HG02943 (cell line): ENCODE results near the gene HLCS.
"Not testable (repeated sequence)": the region's sequence is repeated elsewhere in the genome, so short reads cannot be mapped to it uniquely, and the experiment has no call there.

Experiments
- ATAC-seq: cut with Tn5 transposase; IDR thresholded peaks from one replicate; pipeline ENCODE4 v1.9.1; 2021; ENCODE audit warnings: mild to moderate bottlenecking, low read depth, moderate library complexity; ENCODE audit not compliant: unreplicated experiment

HLCS gene

DNA sequence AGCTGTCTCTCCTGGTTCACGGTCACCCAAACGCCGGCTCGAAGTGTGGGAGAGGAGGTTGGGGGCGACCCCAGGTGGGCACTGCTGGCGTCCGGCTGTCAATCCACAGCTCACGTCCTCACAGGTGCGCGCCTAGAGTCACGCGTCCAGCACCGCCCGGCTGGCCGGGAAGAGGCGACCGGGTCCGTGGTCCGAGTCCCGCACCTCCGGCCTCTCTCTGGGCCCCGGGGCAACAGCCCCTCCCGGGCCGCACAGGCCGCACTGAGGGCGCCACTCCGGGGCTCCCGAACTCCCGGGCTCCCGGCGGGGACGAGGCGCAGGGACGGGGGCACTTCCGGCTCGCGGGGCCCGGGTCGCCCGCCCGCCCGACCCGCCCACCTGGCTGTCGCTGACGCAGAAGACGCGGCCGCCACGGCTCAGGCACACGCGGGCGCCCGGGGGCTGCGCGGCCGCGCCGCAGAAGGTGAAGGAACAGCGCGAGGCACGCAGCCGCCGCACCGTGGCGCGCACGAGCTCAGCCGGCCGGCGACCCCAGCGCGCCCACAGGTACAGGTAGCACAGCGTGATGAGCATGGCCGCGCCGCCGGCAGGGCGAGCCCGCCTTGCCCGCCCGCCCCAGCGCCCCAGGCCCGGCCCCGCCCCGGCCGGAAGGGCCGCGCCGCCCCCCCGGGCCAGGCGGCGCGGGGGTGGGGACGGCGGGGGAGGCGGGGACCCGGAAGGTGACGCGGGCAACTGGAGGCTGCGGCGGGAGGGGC, at the start of gene HLCS:
Gene HLCS, minus strand, starts transcription at position 604 of the 755 bp plus-strand sequence. Its CDS starts 31 bp downstream, at position 573.
- ATAC-seq, result peak; percentile 66

DNA sequence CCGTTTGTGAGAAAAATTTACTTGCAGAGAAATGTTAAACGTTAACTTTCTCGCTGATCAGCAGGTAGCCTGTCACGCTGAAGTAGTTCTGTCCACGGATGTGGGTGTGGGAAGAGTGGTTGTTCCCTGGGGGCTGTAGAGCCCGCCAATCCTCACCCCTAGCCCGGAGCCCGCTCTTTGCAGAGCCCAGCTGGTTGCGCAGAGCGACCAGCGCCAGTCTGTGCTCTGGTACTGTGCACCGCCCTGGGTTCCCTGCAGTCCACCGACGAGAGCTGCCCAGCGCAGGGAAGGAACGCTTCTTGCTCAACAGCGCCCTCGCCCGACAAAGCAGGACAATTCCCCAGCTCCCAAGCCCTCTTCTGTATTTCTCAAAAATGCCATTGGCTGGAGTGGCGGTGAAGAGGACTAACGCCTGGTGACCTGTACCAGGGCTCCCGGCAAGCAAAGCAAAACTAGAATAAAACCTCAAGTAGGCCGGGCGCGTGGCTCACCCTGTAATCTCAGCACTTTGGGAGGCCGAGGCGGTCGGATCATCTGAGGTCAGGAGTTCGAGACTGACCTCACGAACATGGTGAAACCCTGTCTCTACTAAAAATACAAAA, 43.4 kb upstream of the HLCS start:
- ATAC-seq, result peak; percentile 90

DNA sequence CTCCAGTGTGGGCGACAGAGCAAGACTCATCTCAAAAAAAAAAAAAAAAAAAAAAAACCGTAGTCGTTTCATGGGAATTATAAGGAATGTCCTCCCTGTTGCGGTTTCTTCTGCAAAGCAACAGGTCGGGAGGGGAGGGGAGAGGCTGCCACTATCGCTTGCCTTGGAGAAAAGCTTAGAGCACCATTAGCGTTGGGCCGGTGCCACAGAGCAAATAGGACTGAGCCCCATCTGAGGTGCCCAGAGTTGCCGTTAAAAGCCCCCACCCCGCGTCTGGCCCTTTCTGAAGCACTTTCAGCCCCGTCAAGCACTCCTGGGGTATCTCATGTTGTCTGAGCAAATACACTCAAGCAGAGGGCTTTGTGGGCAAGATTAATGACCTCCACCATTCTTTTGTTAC, 42.3 kb upstream of the HLCS start:
- ATAC-seq, result no peak

DNA sequence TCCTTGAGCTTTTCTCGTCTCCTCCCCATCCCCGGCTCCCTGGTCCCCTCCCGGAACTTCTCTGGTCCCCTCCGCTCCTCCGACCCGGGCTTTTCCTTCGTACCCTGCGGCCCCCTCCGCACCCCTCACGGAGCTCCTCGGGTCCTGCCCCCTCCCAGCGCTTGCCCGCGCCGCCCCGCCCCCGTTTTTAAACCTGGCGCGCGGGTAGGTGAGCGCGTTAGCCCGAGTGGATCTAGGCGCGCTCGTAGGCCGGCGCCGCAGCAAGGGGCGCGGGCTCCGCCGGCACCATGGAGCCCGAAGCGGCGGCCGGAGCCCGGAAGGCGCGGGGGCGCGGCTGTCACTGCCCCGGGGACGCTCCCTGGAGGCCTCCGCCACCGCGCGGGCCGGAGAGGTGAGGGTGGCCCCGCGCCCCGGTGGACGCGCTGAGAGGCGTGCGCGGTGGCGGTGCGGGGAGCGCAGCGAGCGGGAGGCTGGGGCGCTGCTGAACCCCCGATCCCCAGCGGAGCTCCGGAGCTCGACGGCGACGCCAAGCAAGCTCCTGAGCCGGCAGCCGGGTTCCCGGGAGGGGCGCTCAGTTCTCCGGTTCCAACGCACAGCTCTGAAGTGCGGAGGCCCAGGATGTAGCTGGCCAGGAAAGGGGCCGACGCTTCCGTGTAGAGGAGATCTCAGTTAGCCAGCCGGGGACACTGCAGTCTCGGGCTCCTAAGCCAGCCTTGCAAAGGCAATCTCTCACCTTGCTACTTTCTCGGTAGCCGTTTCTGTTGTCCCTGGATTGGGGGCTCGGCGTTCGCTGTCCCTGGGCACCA, 40.2 kb upstream of the HLCS start, which contains the start of gene RIPPLY3:
Gene RIPPLY3, plus strand, starts transcription at position 217 of the 806 bp plus-strand sequence. Its CDS starts 71 bp downstream, at position 288.
- ATAC-seq, result no peak

DNA sequence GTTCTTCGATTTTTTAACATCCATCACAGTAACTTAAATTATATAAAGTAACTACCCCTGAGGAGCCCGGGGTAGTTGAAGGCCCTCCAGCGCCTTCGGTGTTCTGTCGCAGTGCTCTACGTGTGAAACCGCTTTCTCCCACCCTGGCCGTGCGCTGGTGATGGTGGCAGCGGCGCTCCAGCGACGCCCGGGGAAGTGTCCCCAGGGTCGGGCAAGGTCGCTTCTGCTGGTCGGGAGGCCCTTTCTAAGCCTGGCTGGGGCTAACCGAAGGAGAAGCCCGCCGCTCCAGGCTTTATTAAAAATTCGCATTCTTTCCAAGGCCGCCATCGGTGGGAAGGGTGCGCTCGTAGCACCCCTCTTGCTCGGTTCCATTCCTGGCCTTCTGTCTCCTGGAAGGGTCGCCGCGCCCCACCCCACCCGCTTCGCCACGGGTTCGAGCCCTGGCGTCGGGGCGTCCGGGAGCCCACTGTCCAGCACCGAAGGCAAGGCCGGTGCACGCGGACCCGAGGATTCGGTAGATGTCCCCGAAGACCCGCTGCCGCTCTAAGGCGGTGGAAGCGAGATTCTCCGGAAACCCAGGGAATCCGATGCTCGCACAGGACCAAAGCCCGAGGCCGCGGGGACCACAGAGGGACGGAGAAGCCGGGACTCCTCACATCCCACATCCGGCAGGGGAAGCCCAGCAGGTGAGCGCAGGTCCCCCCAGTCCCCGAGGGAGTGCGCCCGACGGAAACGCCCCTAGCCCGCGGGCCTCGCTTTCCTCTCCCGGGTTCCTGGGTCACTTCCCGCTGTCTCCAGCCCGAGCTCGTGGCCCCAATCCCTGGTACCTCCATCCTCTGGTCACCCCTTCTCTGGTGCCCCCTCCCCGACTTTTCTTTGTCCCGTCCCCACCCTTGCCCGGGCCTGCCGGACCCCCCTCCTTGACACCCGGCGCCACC, 39.3 kb upstream of the HLCS start:
- no peak for ATAC-seq

DNA sequence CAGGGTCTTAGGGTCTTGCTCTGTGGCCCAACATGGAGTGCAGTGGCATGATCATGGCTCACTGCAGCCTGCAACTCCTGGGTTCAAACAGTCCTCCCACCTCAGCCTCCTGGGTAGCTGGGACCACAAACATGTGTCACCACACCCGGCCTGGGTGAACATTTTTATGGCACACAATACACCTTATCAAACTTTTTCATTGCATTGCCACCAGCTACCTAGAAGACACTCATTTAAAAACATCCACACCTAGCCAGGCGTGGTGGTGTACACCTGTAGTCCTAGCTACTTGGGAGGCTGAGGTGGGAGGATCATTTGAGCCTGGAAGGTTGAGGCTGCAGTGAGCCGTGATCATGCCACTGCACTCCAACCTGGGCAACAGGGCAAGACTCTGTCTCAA, 37.4 kb upstream of the HLCS start:
- ATAC-seq, result not testable (repeated sequence)

DNA sequence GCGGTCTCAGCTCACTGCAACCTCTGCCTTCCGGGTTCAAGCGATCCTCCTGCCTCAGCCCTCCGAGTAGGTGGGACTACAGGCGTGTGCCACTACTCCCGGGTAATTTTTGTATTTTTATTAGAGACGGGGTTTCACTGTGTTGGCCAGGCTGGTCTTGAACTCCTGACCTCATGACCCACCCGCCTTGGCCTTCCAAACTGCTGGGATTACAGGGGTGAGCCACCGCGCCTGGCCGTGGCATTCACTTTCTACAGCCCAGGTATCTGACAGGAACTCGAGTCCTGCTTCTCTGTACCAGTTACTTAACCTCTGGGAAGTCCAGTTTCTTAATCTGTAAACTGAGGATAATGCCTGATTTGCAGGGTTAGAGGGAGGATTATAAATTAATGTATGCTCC, 36.4 kb upstream of the HLCS start:
- not testable (repeated sequence) for ATAC-seq

DNA sequence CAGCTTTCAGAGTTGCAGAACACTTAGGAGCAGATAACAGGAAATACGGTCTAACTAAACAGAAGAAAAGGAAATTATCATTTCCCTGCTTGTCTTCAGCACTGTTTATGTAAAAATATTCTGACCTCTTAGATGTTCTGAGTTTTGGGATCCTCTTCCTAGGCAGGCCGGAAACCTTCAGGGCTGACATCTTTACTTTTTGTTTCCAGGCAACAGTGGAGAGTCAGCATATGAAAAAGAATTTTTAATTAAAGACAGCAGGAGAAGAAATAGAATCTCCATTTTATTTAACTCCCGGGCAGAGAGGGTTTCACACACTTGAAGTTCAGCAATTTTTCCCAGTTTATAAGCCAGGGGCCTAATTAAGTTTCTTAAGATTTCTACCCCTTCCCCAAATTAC, 35.0 kb upstream of the HLCS start:
- no peak for ATAC-seq

DNA sequence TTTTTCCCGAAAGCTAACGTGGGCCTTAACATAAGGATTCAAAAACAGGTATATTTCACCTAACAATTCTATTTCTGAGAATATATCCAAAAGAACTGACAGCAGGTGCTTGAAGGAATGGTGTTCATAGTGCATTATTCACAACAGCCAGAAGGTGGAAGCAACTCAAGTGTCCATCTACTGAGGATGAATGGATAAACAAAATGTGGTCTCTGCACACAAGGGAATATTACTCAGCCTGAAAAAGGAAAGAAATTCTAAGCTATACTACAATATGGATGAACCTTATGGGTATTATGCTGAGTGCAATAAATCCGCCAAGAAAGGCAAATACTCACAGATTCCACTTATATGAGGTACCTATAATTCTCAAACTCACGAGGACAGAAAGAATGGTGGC, 33.9 kb upstream of the HLCS start:
- no peak for ATAC-seq

DNA sequence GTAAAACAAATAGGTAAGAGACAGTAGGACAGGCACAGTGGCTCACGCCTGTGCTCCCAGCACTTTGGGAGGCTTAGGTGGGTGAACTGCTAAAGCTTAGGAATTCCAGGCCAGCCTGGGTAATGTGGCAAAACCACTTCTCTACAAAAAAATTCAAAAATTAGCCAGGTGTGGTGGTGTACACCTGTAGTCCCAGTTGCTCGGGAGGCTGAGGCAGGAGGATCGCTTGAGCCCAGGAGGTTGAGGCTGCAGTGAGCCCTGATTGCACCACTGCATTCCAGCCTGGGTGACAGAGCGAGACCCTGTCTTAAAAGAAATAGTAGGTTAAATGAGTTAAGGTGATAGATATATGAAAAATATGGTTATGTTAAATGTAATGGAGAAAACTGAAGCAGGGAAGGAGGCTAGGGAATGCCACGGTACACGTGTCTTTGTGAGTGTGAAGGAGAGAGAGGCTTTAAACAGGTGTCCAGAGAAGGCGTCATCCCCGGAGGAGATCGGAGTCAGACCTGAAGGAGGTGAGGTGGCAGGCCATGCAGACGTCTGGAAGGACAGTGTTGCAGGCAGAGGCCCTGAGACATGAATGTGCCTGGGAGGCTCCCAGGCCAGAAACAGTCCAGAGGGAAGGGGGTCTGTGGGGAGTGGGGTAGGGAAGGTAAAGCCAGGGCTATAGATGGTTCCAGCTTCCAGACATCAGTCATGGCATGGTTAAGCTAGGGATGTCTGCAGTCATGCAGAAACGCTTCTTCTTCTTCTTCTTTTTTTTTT, 32.8 kb upstream of the HLCS start:
- ATAC-seq, result no peak

DNA sequence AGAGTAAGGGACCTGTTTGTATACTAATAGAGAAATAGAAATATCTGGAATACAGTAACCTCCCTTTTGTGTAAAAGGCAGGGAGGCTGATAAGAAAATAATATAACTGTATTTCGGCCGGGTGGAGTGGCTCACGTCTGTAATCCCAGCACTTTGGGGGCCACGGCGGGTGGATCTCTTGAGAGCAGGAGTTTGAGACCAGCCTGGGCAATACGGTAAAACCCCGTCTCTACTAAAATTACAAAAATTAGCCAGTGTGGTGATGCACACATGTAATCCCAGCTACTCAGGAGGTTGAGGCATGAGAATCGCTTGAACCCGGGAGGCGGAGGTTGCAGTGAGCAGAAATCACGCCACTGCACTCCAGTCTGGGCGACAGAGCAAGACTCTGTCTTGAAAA, 28.8 kb upstream of the HLCS start:
- ATAC-seq, result not testable (repeated sequence)

DNA sequence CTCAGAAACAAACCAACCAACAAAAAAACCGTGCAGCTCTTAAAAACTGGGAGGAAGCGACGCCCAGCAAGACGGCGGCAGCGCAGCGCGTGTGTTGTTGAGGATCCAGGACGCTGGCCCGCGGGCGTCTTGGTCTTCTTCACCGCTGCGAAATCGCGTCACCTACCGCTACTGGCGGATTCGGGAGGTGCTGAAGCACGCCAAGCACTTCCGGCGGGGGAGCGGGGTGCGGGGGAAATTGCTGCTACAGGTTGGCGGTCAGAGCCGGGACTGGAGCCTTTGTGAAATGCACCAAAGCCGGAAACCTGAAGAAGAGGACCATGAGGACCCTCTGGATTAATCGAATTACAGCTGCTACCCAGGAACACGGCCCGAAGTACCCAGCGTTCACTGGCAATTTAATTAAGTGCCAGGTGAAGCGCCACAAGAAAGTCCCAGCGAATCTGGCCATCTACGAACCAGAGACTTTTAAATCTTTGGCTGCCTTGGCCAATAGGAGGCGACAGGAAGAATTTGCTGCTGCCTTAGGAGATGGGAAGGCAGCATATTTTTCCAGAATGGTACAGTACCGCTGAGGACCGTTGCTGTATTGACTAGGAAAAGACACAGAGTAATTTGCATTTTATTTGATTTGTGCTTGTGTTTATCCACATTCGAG, 28.2 kb upstream of the HLCS start:
- no peak for ATAC-seq

DNA sequence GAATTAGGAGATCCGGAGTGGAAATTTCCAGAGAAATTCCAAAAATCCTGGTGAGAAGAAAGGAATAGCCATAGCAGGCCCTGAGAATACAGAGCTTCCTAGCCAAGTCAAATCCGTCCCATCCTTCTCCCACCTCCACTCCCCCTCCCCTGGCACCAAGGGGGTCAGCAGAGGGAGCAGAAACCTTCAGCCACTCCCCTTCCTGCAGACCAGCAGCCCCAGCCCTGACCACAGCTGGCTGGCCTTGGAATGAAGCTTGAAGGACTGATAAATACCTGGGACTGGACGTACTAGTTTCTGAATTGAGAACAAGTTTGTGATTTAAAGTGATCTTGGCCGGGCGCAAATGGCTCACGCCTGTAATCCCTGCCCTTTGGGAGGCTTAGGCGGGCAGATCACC, 26.2 kb upstream of the HLCS start:
- ATAC-seq, result no peak

DNA sequence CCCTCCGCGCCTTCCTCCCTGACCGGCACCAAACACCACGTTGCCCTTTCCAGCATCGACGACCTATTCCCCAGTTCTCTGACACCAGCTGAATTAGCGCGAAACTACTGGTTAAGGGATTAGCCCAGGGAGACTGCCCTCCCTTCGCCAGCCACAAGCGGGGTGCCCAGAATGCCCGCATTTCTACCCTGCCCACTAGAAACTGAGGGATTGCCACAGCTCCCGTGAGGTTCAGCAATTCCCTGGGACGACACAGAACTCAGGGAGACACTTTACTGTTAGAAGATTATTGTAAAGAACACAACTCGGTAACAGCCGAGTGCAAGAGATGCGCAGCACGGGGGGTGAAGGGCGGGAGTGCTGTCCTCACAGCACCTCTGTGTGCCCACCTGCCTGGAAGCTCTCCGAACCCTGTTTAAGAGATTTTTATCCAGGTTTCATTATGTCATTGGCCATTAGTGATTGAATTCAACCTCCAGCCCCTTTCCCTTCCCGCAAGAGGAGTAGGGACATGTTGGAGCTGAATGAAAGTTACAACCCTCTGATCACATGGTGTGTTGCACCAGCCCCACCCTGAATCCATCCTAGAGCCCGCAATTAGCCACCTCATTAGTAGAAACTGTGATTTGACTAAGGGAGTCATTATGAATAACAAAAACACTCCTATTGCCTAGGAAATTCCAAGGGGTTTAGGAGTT, 24.2 kb upstream of the HLCS start:
- ATAC-seq, result no peak

DNA sequence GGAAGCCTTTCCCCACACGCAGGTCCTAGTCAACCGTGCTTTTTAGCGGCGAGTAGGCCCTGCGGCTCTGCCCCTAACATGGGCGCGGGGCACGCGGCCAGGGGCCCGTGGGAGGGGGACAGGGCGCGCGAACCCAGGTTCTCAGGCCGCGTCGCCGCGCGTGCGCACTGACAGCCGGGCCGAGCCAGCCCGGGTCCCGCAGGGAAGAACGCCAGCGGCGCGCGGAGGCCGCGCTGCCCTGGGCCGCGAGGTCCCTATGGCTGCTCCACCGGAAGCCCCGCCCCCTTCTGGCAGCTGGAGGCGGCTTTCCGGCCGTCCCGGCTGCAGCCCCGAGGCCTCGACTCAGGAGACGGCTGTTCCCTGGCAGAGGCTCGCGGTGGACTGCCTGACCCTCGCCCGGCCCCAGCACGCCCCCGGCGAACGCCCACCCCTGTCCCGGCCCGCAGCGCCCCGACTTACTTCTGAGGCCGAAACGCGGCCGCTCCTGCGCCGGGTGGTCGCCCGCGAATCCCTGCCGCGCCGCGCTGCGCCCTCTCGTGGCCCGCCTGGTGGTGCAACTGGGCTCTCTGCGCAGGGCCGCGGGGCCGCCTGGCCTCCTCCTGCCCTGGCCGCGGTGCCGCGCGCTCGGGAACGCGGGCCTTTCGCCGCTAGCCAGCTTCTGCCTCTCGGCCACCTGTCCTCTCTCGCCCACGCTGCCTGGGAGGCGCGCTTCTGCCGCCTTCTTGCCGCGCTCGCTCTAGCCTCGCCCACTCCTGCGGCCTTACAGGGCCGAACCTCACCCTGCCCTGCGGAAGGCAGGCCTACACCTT, 23.4 kb upstream of the HLCS start:
- ATAC-seq, result peak; percentile 85

DNA sequence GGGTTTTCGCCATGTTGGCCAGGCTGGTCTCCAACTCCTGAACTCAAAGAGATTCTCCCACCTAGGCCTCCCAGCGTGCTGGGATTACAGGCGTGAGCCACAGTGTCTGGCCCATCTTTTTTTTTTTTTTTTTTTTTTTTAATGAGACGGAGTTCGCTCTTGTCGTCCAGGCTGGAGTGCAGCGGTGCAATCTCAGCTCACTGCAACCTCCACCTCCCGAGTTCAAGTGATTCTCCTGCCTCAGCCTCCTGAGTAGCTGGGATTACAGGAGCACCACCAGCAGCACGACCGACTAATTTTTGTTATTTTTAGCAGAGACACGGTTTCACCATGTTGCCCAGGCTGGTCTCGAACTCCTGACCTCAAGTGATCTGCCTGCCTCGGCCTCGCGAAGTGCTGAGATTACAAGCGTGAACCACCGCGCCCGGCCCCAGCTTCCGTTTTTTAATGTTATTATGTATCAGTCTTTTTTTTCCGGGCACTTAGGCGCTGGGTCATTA, 22.8 kb upstream of the HLCS start:
- ATAC-seq, result not testable (repeated sequence)

DNA sequence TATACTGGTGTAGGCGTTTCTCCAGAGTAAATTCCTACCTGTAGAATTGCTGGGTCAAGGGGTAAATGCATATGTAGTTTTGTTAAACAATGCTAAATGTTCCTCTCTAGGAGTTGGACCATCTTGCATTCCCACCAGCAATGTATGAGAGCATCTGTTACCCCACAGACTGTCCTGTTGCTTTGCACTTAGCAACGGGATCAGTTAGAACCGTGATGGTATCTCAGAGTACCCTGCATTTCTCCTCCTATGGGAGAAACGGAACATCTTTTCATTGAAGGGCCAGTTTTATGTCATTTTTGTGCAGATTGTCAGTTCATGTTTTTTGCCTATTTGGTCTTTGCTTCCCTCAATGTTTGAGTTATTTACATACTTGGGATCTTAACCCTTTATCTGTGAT, 22.1 kb upstream of the HLCS start:
- ATAC-seq, result no peak
